Renal cortical epithelial cell (primary cell): ENCODE results near the gene FXR1. TPM values are rescaled to one million over a fixed set of nuclear protein-coding genes. Genes with fewer than 3 reads are reported as not detected.

Source experiments
- DNase-seq: peaks from one replicate; pipeline ENCODE4 v3.0.0-alpha.2; 2011; ENCODE audit warnings: low read depth
- total RNA-seq: library from RNA; depleted of rRNA; stranded (reverse); fragments of >200 nt; gene quantifications from 2 replicates; pipeline ENCODE4 v1.2.3, GENCODE V29; 2014

FXR1 gene
- total RNA-seq, 1 donor from 2014 or later, result 220 TPM

DNA sequence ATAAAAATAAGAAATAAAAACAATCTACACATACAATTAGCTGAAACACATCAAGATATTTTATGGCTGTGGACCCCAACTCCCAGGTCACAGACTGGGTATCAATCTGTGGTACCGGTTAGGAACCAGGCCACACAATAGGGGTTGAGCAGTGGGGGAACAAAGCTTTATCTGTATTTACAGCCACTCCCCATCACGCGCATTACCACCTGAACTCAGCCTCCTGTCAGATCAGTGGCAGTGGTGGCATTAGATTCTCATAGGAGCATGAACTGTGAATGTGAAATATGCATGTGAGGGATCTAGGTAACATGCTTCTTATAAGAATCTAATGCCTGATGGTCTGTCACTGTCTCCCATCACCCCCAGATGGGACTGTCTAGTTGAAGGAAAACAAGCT is 94.8 kb downstream of the FXR1 start:
- no peak for DNase-seq

DNA sequence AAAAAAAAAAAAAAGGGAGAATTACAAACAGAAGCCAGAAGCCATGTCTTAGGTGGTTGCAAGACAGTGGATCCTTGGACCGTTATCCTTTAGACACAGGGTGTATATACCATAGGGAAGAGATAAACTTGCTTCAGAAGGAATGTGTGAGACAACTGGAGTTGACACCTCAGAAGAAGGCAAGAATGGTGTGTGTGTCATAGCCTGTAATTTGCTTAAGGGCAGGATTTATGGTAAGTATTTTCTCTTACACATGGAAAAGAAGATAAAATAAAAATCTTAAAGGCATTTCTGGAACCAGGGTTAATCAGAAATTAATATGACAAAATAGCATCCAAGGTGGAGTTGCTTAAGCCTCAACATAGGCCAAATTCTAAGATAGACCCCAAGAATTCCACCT is 96.3 kb downstream of the FXR1 start:
- no peak for DNase-seq

DNA sequence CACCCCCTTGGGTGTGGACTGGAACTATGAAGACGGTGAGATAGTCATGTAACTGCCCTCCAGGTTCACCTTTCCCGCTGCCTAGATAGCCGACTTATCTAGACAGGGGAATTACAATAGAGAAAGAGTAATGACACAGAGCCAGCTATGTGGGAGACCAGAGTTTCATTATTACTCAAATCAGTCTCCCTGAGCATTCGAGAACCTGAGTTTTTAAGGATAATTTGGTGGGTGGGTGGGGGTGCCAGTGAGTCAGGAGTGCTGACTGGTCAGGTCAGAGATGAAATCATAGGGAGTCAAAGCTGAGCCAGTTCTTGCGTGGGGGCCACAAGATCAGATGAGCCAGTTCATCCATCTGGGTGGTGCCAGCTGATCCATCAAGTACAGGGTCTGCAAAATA is 96.8 kb downstream of the FXR1 start:
- no peak for DNase-seq

DNA sequence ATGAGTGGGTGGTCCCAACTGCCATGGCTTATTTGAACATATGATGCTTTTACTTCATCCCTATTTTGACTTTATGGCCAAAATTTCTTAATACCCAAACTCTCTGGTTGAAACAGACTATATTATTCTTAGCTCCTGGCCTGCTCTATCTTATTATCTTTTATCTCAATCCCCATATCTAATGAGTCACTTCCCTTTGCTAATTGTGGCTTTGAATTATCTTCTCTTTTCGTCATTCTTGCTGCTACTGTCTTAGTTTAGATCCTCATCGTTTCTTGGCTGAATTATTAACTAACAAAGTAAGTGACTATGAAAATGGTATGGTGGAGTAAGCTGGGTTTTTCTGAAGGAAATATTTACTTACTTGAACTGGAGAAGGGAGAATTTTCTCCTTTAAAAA is 105.2 kb downstream of the FXR1 start:
- DNase-seq, result no peak

DNA sequence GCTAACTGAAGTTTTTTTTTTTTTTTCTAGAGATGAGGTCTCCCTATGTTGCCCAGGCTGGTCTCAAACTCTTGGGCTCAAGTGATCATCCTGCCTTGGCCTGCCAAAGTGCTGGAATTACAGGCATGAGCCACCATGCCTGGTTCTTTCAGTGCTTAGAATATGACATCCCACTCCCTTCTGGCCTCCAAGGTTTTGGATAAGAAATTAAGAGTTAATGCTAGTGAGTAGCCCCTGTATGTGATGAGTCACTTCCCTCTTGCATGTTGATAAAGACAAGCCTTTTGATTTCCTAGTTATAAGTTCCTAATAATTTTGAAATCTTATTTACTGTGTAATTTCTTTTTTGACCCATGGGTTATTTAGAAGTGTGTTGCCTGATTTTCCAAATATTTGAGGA is 112.7 kb downstream of the FXR1 start:
- no peak for DNase-seq

DNA sequence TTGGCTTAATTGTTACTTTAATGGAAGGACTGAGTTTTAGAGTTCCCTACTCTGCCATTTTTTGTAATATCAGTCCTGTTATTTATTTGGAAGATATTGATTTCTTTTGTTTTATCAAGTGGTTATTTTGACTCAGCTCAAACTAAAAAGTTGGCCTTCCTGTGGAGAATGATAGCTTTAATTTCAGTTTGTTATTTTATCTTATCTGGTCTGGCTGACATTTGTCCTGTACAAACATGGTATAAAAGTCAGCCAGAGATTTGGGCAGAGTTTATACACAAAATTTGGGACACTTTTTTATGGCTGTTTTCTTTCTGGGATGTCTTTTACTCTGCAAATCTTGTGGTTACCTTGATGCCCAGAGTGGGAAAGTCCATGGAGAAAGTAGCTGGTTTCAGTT is 118.5 kb downstream of the FXR1 start:
- no peak for DNase-seq

Other genes with a start within 250 kb of the FXR1 start
- gene CCDC39, start 233.2 kb upstream of the FXR1 start, total RNA-seq, result under 0.01 and 0.10 TPM in 2 replicates
- 25.6 and 38.6 TPM in 2 replicates for gene DNAJC19, start 77.1 kb downstream of the FXR1 start, total RNA-seq